Activated CD8-positive, alpha-beta T cell treated with anti-CD3 and anti-CD28 coated beads for 36 hours (primary cell): ENCODE results near the gene TRIM69. TPM values are rescaled to one million over a fixed set of nuclear protein-coding genes. Genes with fewer than 3 reads are reported as not detected.
"Not testable (repeated sequence)": the region's sequence is repeated elsewhere in the genome, so short reads cannot be mapped to it uniquely, and the experiment has no call there.

Experiments
- ATAC-seq: fragments of 200-7000 bp; cut with Tn5 transposase; one replicate; pipeline ENCODE4 v1.10.0; 2021; ENCODE audit warnings: mild to moderate bottlenecking, moderate library complexity
- CTCF ChIA-PET: fragments of 350-600 bp; sonication (Branson Sonifier 250); formaldehyde crosslinking; loops from one replicate; lab custom pipeline; 2021; ENCODE audit warnings: antibody characterized with exemption; lab: Charles Lee
- POLR2A ChIA-PET: fragments of 350-600 bp; sonication (Branson Sonifier 250); formaldehyde crosslinking; loops from one replicate; lab custom pipeline; 2021; ENCODE audit warnings: antibody characterized with exemption; lab: Charles Lee
- DNase-seq: peaks from one replicate; pipeline ENCODE4 v3.0.0-alpha.2; 2020
- H3K27ac Mint-ChIP-seq: one replicate; pipeline ENCODE4 v1.8.0; 2021; ENCODE audit warnings: mild to moderate bottlenecking, mixed read lengths
- H3K27me3 Mint-ChIP-seq: one replicate; pipeline ENCODE4 v1.8.0; 2021; ENCODE audit warnings: mixed read lengths
- H3K36me3 Mint-ChIP-seq: one replicate; pipeline ENCODE4 v1.8.0; 2021; ENCODE audit warnings: low read depth, mixed read lengths
- H3K4me1 Mint-ChIP-seq: one replicate; pipeline ENCODE4 v1.8.0; 2021; ENCODE audit warnings: low read depth, mixed read lengths
- H3K4me3 Mint-ChIP-seq: one replicate; pipeline ENCODE4 v1.8.0; 2021; ENCODE audit warnings: mild to moderate bottlenecking, moderate library complexity, mixed read lengths
- H3K9me3 Mint-ChIP-seq: one replicate; pipeline ENCODE4 v1.8.0; 2021; ENCODE audit warnings: mixed read lengths
- intact Hi-C: fragments of 100-400 bp; cut with micrococcal nuclease; formaldehyde crosslinking; loops from one replicate; pipeline ENCODE4 v1.10.0; 2022
- total RNA-seq, 2 experiments: library from RNA; stranded (reverse); gene quantifications; one replicate each; pipeline ENCODE4 v1.2.3, GENCODE V29; 2021
- TF ChIP-seq, protein P1 (sequence below): fragments of 200-600 bp; IDR thresholded peaks from one replicate; pipeline ENCODE4 v1.8.0; 2022; ENCODE audit warnings: antibody characterized with exemption, mild to moderate bottlenecking

Gene TRIM69
- total RNA-seq, 2 experiments from 2014 or later: 59.8 to 63.5 TPM

DNA sequence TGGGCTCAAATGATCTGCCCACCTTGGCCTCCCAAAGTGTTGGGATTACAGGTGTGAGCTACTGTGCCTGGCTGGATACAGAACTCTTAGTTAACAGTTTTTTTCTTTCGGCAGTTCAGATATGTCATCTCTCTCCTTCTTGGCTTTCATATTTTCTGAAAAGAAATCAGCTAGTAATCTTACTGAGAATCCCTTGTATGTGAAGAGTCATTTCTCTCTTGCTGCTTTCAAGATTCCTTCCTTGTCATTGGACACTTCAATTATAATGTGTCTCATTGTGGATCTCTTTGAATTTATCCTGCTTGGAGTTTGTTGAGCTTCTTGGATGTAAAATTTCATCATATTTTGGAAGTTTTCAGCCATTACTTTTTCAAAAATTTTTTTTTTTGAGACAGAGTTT is 17.0 kb downstream of the TRIM69 start:
- Mint-ChIP-seq H3K36me3 (peaks cover 40% of the 10 kb centered on the region), H3K27ac (no peak overlapping the region), H3K4me1 (peaks cover 21% of the 10 kb centered on the region), H3K4me3 (no peak overlapping the region), H3K9me3 (peaks cover 27% of the 10 kb centered on the region), H3K27me3 (no peaks in the 10 kb centered on the region)
- intact Hi-C loops: no loop called here
- DNase-seq (no peak), ATAC-seq (no peak)
- ChIA-PET POLR2A (interaction anchor here (0.6 to 1.2 kb wide), 3 partner anchors 42 to 170 kb away, joined by 3 to 4 read pairs (median 3); partner anchors contain the start of genes B2M and PATL2), CTCF (interaction anchor here (0.6 to 4.7 kb wide), 5 partner anchors 16 to 179 kb away, joined by 3 to 27 read pairs (median 3); partner anchors contain the start of gene TRIM69)
- TF ChIP-seq, protein P1, sequence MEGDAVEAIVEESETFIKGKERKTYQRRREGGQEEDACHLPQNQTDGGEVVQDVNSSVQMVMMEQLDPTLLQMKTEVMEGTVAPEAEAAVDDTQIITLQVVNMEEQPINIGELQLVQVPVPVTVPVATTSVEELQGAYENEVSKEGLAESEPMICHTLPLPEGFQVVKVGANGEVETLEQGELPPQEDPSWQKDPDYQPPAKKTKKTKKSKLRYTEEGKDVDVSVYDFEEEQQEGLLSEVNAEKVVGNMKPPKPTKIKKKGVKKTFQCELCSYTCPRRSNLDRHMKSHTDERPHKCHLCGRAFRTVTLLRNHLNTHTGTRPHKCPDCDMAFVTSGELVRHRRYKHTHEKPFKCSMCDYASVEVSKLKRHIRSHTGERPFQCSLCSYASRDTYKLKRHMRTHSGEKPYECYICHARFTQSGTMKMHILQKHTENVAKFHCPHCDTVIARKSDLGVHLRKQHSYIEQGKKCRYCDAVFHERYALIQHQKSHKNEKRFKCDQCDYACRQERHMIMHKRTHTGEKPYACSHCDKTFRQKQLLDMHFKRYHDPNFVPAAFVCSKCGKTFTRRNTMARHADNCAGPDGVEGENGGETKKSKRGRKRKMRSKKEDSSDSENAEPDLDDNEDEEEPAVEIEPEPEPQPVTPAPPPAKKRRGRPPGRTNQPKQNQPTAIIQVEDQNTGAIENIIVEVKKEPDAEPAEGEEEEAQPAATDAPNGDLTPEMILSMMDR: no peak

DNA sequence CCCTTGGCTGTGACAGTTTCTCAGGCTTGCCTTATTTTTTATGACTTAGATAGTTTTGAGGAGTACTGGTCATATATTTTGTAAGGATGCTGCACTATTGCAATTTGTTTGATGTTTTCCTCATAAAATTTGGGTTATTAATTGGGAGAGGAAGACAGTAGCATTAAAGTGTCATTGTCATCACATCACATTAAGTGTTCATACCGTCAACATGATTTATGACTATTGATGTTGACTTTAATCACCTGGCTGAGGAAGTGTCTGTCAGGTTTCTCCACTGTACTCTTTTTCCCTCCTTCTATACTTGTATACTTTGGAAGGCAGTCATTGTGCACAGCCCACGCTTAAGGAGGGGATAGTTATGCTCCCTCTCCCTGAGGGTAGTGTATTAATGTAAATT is 26.9 kb downstream of the TRIM69 start:
- H3K27ac Mint-ChIP-seq: no peak overlapping the region
- TF ChIP-seq, protein P1: no peak
- H3K4me3 Mint-ChIP-seq: no peak overlapping the region
- ChIA-PET CTCF (no interaction called here), POLR2A (no interaction called here)
- no peaks in the 10 kb centered on the region for H3K27me3 Mint-ChIP-seq
- no peaks in the 10 kb centered on the region for H3K9me3 Mint-ChIP-seq
- intact Hi-C loops: no loop called here
- H3K36me3 Mint-ChIP-seq: peaks cover 2% of the 10 kb centered on the region
- no peak for DNase-seq
- H3K4me1 Mint-ChIP-seq: no peaks in the 10 kb centered on the region
- no peak for ATAC-seq

DNA sequence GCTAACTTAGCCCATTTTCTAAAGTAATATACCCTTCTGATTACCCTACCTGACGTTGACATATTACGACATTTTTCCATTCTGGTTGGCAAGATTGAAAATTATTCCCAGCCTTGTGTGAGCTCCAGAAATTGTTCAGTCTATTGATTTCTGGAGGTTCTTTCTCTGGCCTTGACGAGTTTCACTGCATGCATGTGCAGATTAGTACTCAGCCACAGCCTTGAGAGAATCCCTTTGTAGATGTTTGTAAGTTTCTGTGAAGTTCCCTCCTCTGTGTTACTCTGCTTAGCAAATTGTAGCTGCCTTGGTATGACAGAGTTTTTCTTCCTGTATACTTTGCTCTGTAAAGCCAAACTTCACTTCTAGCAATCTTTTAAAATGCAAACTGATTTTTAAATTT is 27.5 kb downstream of the TRIM69 start:
- ATAC-seq (no peak), DNase-seq (no peak)
- H3K27ac Mint-ChIP-seq: no peak overlapping the region
- ChIA-PET CTCF (no interaction called here), POLR2A (interaction anchor here (0.8 kb wide), 1 partner anchor 18 kb away, joined by 3 read pairs; no protein-coding TSS in a partner anchor)
- no peak overlapping the region for H3K4me3 Mint-ChIP-seq
- TF ChIP-seq, protein P1: no peak
- H3K36me3 Mint-ChIP-seq: peaks cover 2% of the 10 kb centered on the region
- no peaks in the 10 kb centered on the region for H3K27me3 Mint-ChIP-seq
- intact Hi-C loops: no loop called here
- no peaks in the 10 kb centered on the region for H3K9me3 Mint-ChIP-seq
- H3K4me1 Mint-ChIP-seq: no peaks in the 10 kb centered on the region

DNA sequence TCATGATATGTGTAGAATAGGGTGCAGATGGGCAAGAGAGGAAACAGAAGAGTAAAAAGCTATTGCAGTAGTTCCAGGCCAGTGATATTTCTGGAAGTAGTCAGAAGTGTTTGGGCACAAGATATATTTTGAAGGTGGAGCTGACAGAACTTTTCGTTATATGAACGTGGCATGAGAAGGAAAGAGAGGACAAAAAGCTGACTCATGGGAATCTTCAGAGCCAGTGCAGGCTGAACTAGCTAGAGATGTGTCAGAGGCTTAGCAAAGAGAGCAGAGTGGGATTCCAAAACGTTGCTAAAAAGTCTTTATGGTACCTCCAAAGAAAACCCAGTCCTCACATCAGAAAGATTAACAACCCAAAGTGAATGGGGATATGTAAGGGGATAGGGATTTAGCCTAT is 28.7 kb downstream of the TRIM69 start:
- H3K4me3 Mint-ChIP-seq: no peak overlapping the region
- H3K27me3 Mint-ChIP-seq: no peaks in the 10 kb centered on the region
- intact Hi-C loops: no loop called here
- POLR2A ChIA-PET: no interaction called here
- CTCF ChIA-PET: interaction anchor here (0.7 to 1.0 kb wide), 2 partner anchors 172 to 278 kb away, joined by 3 read pairs; no protein-coding TSS in a partner anchor
- ATAC-seq (no peak), DNase-seq (no peak)
- H3K27ac Mint-ChIP-seq: no peak overlapping the region
- H3K4me1 Mint-ChIP-seq: no peaks in the 10 kb centered on the region
- H3K9me3 Mint-ChIP-seq: peaks cover 2% of the 10 kb centered on the region
- TF ChIP-seq, protein P1: no peak
- peaks cover 3% of the 10 kb centered on the region for H3K36me3 Mint-ChIP-seq

DNA sequence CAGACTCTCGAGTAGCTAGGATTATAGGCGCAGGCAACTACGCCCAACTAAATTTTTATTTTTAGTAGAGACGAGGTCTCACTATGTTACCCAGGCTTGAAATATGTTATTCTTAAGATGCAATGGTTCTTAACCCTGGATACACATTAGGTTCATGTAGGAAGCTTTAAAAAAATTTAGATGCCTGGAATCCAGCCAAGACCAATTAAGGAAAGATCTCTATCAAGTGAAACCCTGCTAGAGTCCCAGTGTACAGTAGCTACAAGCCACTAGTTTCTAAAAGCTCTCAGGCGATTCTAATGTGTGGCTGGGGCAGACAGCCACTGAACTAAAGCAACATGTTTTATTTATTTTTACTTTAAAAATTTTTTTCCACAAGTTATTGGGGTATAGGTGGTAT is 33.2 kb downstream of the TRIM69 start:
- Mint-ChIP-seq H3K27me3 (no peaks in the 10 kb centered on the region), H3K36me3 (peaks cover 18% of the 10 kb centered on the region), H3K4me3 (no peak overlapping the region), H3K4me1 (peaks cover 4% of the 10 kb centered on the region), H3K9me3 (peaks cover 25% of the 10 kb centered on the region), H3K27ac (no peak overlapping the region)
- TF ChIP-seq, protein P1: no peak
- ATAC-seq (no peak), DNase-seq (no peak)
- intact Hi-C loops: no loop called here
- CTCF ChIA-PET: interaction anchor here (0.7 to 1.3 kb wide), 4 partner anchors 31 to 191 kb away, joined by 3 to 4 read pairs (median 3); partner anchors contain the start of gene PATL2
- POLR2A ChIA-PET: no interaction called here

DNA sequence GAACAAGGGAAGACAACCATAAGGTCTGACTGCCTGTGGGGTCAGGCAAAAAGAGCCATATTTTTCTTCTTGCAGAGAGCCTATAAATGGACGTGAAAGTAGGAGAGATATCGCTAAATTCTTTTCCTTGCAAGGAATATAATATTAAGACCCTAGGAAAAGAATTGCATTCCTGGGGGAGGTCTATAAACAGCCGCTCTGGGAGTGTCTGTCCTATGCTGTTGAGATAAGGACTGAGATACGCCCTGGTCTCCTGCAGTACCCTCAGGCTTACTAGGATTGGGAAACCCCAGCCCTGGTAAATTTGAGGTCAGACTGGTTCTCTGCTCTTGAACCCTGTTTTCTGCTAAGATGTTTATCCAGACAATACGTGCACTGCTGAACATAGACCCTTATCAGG is 34.4 kb downstream of the TRIM69 start:
- H3K27me3 Mint-ChIP-seq, H3K4me3 Mint-ChIP-seq, DNase-seq, H3K27ac Mint-ChIP-seq, intact Hi-C loops, H3K4me1 Mint-ChIP-seq, POLR2A ChIA-PET, ATAC-seq: not testable (repeated sequence)
- Mint-ChIP-seq H3K36me3 (peaks cover 18% of the 10 kb centered on the region), H3K9me3 (peaks cover 25% of the 10 kb centered on the region)
- CTCF ChIA-PET: interaction anchor here (1.3 kb wide), 1 partner anchor 192 kb away, joined by 4 read pairs; no protein-coding TSS in a partner anchor
